GM23248 (cell line): ENCODE results near the gene GSG1L. TPM values are rescaled to one million over a fixed set of nuclear protein-coding genes. Genes with fewer than 3 reads are reported as not detected.

Source experiments
- DNase-seq: peaks from one replicate; pipeline ENCODE4 v3.0.0-alpha.2; 2015
- H2AFZ ChIP-seq: fragments of 200-600 bp; sonication (generic); 2 replicates; pipeline ENCODE4 v1.6.1; 2016; ENCODE audit warnings: antibody characterized with exemption
- H3F3A ChIP-seq: fragments of 200-600 bp; sonication (generic); 2 replicates; pipeline ENCODE4 v1.6.1; 2016; ENCODE audit warnings: mild to moderate bottlenecking, antibody characterized with exemption, mixed run types; ENCODE audit not compliant: insufficient read depth
- H3K27ac ChIP-seq: fragments of 200-600 bp; sonication (generic); 2 replicates; pipeline ENCODE4 v1.5.1; 2016; ENCODE audit warnings: mild to moderate bottlenecking
- H3K27me3 ChIP-seq: fragments of 200-600 bp; sonication (generic); replicated peaks from 2 replicates; pipeline ENCODE4 v1.6.1; 2016; ENCODE audit warnings: mild to moderate bottlenecking; ENCODE audit not compliant: insufficient read depth
- H3K36me3 ChIP-seq: fragments of 200-600 bp; sonication (generic); 2 replicates; pipeline ENCODE4 v1.6.1; 2016; ENCODE audit warnings: low read depth, mild to moderate bottlenecking
- H3K4me1 ChIP-seq: fragments of 200-600 bp; sonication (generic); 2 replicates; pipeline ENCODE4 v1.6.1; 2016; ENCODE audit warnings: mild to moderate bottlenecking; ENCODE audit not compliant: insufficient read depth
- H3K4me2 ChIP-seq: fragments of 200-600 bp; sonication (generic); one replicate; pipeline ENCODE4 v1.6.1; 2016; ENCODE audit warnings: mild to moderate bottlenecking; ENCODE audit not compliant: unreplicated experiment
- H3K4me3 ChIP-seq: fragments of 200-600 bp; sonication (generic); 2 replicates; pipeline ENCODE4 v1.5.1; 2016; ENCODE audit warnings: mild to moderate bottlenecking
- H3K79me2 ChIP-seq: fragments of 200-600 bp; sonication (generic); 2 replicates; pipeline ENCODE4 v1.6.1; 2016; ENCODE audit warnings: mild to moderate bottlenecking; ENCODE audit not compliant: insufficient read depth
- H3K9ac ChIP-seq: fragments of 200-600 bp; sonication (generic); 2 replicates; pipeline ENCODE4 v1.6.1; 2016; ENCODE audit warnings: mild to moderate bottlenecking
- H3K9me2 ChIP-seq: fragments of 200-600 bp; sonication (generic); 2 replicates; pipeline ENCODE4 v1.6.1; 2016; ENCODE audit warnings: mixed run types, mild to moderate bottlenecking, moderate library complexity; ENCODE audit not compliant: insufficient read depth
- H3K9me3 ChIP-seq: fragments of 200-600 bp; sonication (generic); one replicate; pipeline ENCODE4 v1.6.1; 2017; ENCODE audit warnings: low read depth
- H4K20me1 ChIP-seq: fragments of 200-600 bp; sonication (generic); 2 replicates; pipeline ENCODE4 v1.6.0; 2016; ENCODE audit not compliant: insufficient read depth
- EZH2 ChIP-seq: fragments of 200-600 bp; sonication (generic); IDR thresholded peaks from 2 replicates; pipeline ENCODE4 v1.6.1; 2018; ENCODE audit warnings: antibody characterized with exemption, mild to moderate bottlenecking; ENCODE audit not compliant: insufficient read depth, poor library complexity, severe bottlenecking
- EZH2phosphoT487 ChIP-seq: fragments of 200-600 bp; sonication (generic); IDR thresholded peaks from 2 replicates; pipeline ENCODE4 v1.6.1; 2018; ENCODE audit warnings: antibody characterized with exemption, moderate library complexity, mild to moderate bottlenecking, low read depth; ENCODE audit not compliant: insufficient read depth
- WGBS, 2 experiments: methylation state at CpG; one replicate each; pipeline ENCODE4 v1.1.6; 2015 to 2017; ENCODE audit warnings: low lambda C conversion rate in 2 of 2, low coverage in 1 of 2; ENCODE audit errors: missing lambda C conversion rate in 2 of 2; 5-methylcytosine and 5-hydroxymethylcytosine counted together
- in situ Hi-C: fragments of 300-500 bp; cut with MboI; formaldehyde crosslinking; loops from 2 replicates; pipeline ENCODE4 v1.15.0; 2020
- polyA plus RNA-seq: library from polyadenylated mRNA; unstranded; fragments of >200 nt; fragmentation: Nextera tagmentation; extraction: Ambion mirVana; gene quantifications from 2 replicates; pipeline ENCODE4 v1.2.1, GENCODE V29; 2016
- total RNA-seq: library from RNA; depleted of rRNA; stranded (reverse); fragments of >200 nt; shearing (Covaris generic); gene quantifications from 2 replicates; pipeline ENCODE4 v1.2.3, GENCODE V29; 2014

GSG1L gene
- total and polyA plus RNA-seq, 2 experiments from 2014 or later = not detected

DNA sequence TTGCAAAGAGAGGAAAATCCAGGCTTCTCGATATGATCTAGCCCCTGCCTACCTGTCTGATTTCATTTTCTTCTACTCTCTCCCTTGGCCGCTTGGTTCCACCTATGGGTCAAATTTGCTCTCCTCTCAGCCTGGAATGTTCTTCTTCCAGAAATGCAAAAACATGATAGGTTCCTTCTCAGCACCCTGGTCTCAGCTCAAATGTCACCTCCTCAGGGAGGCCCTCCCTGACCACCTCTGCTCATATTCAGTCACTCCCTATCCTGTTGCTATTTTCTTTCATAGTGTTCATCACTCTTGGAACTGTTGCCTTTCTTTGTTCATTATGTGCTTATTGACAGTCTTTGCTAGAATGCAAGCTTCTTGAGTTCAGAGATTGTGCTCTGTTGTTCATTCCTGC, 305.0 kb downstream of the GSG1L start:
- no peak for DNase-seq
- H3K9ac ChIP-seq = no peak overlapping the region
- peaks cover 11% of the 10 kb centered on the region for H3F3A ChIP-seq
- no peaks in the 10 kb centered on the region for H3K9me2 ChIP-seq
- no peak overlapping the region for H3K4me3 ChIP-seq
- no peaks in the 10 kb centered on the region for H3K36me3 ChIP-seq
- peaks cover 8% of the 10 kb centered on the region for H3K4me1 ChIP-seq
- H3K9me3 ChIP-seq = no peaks in the 10 kb centered on the region
- no peaks in the 10 kb centered on the region for H3K79me2 ChIP-seq
- H3K27ac ChIP-seq = no peak overlapping the region
- no peak overlapping the region for H3K4me2 ChIP-seq
- TF ChIP-seq EZH2phosphoT487 = no peak
- TF ChIP-seq EZH2 = no peak
- in situ Hi-C loops = no loop called here
- no peaks in the 10 kb centered on the region for H3K27me3 ChIP-seq
- 97 to 100% methylated on average over 2 of the region's 2 CpGs for WGBS, 2 experiments
- H4K20me1 ChIP-seq = no peaks in the 10 kb centered on the region
- no peak overlapping the region for H2AFZ ChIP-seq

DNA sequence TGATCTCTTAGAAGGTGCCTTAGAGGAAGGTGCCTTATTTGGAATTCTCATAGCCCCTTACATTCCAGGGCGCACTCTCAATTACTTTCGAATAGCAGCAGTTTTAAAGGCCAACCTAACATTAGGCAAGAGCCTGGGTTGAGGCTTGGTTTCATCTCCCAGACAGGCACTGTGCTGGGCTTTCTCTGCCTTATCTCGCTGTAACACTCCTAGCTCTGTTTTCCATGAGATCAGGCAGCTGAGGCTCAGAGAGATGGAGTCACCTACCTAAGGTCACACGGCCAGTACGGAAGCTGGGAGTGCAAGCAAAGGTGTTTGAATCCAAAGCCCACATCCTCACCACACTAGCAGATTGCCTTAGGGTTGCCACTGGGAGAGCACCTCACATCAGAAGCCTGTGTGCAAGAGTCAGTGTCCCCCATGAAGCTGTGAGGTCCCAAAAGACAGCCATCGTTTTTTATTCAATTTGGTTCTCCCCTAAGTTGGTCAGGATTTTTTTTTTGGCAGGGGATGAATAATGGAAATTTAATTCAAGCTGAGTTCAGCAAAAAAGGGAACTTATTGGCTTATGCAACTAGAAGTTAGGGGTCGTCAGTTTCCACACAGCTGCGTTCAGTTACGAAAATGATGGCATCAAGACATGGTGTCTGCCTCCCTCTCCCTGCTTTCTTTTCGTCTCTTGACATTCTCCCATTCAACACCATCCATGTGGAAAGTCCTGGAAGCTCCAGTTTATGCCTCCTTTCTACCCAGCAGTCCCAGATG, 307.1 kb downstream of the GSG1L start:
- DNase-seq = no peak
- Histone ChIP-seq H3K79me2 (no peaks in the 10 kb centered on the region), H3K9me2 (no peaks in the 10 kb centered on the region), H3K9ac (no peak overlapping the region), H3K27me3 (no peaks in the 10 kb centered on the region), H2AFZ (no peak overlapping the region), H3F3A (peaks cover 11% of the 10 kb centered on the region), H3K9me3 (no peaks in the 10 kb centered on the region), H3K27ac (no peak overlapping the region), H4K20me1 (no peaks in the 10 kb centered on the region), H3K4me2 (no peak overlapping the region), H3K4me3 (no peak overlapping the region), H3K4me1 (peaks cover 8% of the 10 kb centered on the region), H3K36me3 (no peaks in the 10 kb centered on the region)
- no peak for TF ChIP-seq EZH2phosphoT487
- WGBS, 2 experiments = 83% methylated on average over 10 of the region's 10 CpGs
- in situ Hi-C loops = no loop called here

DNA sequence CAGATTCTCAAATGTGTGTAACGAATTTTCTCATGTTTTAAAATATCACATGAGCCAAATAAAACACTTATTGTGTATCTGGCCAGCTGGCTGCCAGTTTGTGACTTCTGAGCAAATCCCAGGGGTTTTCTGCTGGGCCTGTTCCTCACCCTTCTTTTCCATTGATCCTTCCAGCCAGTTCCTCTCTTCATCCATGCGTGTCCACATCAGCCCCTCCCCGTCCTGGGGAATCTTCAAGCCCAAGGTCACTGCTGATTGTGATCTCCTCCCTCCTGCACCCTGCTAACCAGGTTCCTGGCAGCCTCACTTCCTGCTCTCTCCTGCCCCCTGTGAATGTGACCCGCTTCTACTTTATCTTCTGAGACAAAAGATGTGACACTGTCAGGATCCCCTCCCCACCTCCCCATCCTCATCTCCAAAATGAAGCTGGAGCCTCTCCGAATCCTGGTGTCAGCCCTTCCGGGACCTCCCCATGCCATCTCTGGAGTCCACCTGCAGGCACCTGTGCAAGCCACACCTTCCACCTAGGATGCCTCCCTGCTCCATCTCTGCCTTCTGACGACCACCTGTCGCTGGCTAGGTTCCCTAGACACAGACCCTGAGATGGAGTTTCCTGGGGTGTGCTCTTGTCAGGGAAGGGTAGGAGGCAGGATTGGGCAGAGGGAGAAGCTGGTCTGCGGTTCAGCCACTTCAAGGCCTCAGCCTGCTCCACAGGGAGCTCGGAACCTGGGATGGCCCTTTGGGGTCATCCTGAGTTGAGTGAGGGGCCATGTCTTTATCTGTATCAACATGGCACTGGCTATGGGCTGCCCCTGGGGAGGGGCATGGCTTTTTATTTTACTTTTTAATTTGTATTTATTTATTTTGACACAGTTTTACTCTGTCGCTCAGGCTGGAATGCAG, 308.5 kb downstream of the GSG1L start:
- no peak for DNase-seq
- Histone ChIP-seq H3F3A (peaks cover 11% of the 10 kb centered on the region), H3K4me1 (peaks cover 8% of the 10 kb centered on the region), H4K20me1 (no peaks in the 10 kb centered on the region), H3K27ac (no peak overlapping the region), H3K27me3 (no peaks in the 10 kb centered on the region), H3K79me2 (no peaks in the 10 kb centered on the region), H3K9ac (no peak overlapping the region), H3K9me3 (no peaks in the 10 kb centered on the region), H3K4me3 (no peak overlapping the region), H3K4me2 (no peak overlapping the region), H3K36me3 (no peaks in the 10 kb centered on the region), H3K9me2 (no peaks in the 10 kb centered on the region), H2AFZ (no peak overlapping the region)
- whole genome bisulfite sequencing, 2 experiments = 77% methylated on average over 11 of the region's 11 CpGs
- TF ChIP-seq EZH2 (no peak), EZH2phosphoT487 (no peak)
- in situ Hi-C loops = no loop called here

DNA sequence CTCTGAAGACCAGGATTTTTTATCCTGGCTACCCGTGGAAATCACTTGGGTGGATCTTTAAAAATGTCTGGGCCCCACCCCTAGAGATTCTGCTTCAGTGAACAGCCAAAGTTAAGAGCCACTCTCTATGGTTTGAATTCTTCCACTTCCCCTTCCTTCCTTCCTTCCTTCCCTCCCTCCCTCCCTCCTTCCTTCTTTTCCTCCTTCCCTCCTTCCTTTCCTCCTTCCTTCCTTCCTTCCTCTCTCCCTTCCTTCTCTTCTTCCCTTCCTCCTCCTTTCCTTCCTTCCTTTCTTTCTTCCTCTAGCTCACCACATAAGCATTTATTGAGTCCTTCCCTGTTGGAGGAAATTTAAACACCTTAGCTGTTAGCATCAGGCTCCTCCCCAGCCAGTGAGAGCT, 310.0 kb downstream of the GSG1L start:
- no peak for TF ChIP-seq EZH2phosphoT487
- TF ChIP-seq EZH2 = no peak
- H3K9me3 ChIP-seq = no peaks in the 10 kb centered on the region
- H3K79me2 ChIP-seq = no peaks in the 10 kb centered on the region
- WGBS, 2 experiments = 7 to 17% methylated on average over 1 of the region's 1 CpG
- no peak overlapping the region for H3K4me2 ChIP-seq
- in situ Hi-C loops = no loop called here
- H4K20me1 ChIP-seq = no peaks in the 10 kb centered on the region
- no peak overlapping the region for H3K4me3 ChIP-seq
- H3F3A ChIP-seq = peaks cover 2% of the 10 kb centered on the region
- no peaks in the 10 kb centered on the region for H3K9me2 ChIP-seq
- no peak overlapping the region for H3K27ac ChIP-seq
- H3K36me3 ChIP-seq = no peaks in the 10 kb centered on the region
- H2AFZ ChIP-seq = no peak overlapping the region
- no peak for DNase-seq
- no peak overlapping the region for H3K9ac ChIP-seq
- H3K4me1 ChIP-seq = peaks cover 7% of the 10 kb centered on the region
- H3K27me3 ChIP-seq = no peaks in the 10 kb centered on the region
